Raji (cell line): ENCODE results near the gene PRKN.

Experiments
- POLR2A ChIP-seq: IDR thresholded peaks from 2 replicates; pipeline ENCODE4 v1.6.1; 2011; ENCODE audit warnings: low read depth, low read length, control low read depth; ENCODE audit not compliant: insufficient read depth

Gene PRKN

GRCh38 chr6:162554531-162554930, 173.0 kb downstream of the PRKN start:
- TF ChIP-seq POLR2A, result no peak

- no peak for TF ChIP-seq POLR2A
Measured at GRCh38 chr6:162546905-162547304, 180.7 kb downstream of the PRKN start.

- no peak for TF ChIP-seq POLR2A
Measured at GRCh38 chr6:162543221-162543620, 184.3 kb downstream of the PRKN start.

GRCh38 chr6:162541019-162541601, 186.5 kb downstream of the PRKN start:
- no peak for TF ChIP-seq POLR2A

- no peak for TF ChIP-seq POLR2A
Measured at GRCh38 chr6:162539321-162539720, 188.2 kb downstream of the PRKN start.

GRCh38 chr6:162538643-162539064, 188.9 kb downstream of the PRKN start:
- no peak for TF ChIP-seq POLR2A

GRCh38 chr6:162533009-162533400, 194.6 kb downstream of the PRKN start:
- TF ChIP-seq POLR2A, result no peak

- no peak for TF ChIP-seq POLR2A
Measured at GRCh38 chr6:162532283-162533008, 195.1 kb downstream of the PRKN start.

GRCh38 chr6:162528538-162528937, 199.0 kb downstream of the PRKN start:
- no peak for TF ChIP-seq POLR2A

- TF ChIP-seq POLR2A, result no peak
Measured at GRCh38 chr6:162526960-162527359, 200.6 kb downstream of the PRKN start.

- TF ChIP-seq POLR2A, result no peak
Measured at GRCh38 chr6:162525181-162525580, 202.4 kb downstream of the PRKN start.

- TF ChIP-seq POLR2A, result no peak
Measured at GRCh38 chr6:162512744-162513143, 214.8 kb downstream of the PRKN start.

GRCh38 chr6:162497389-162497788, 230.2 kb downstream of the PRKN start:
- no peak for TF ChIP-seq POLR2A

GRCh38 chr6:162493917-162494316, 233.6 kb downstream of the PRKN start:
- no peak for TF ChIP-seq POLR2A

- no peak for TF ChIP-seq POLR2A
Measured at GRCh38 chr6:162491637-162492036, 235.9 kb downstream of the PRKN start.

GRCh38 chr6:162489101-162489976, 238.2 kb downstream of the PRKN start:
- no peak for TF ChIP-seq POLR2A
